HG03571 (cell line): ENCODE data around the gene CLECL1.
"Not testable (repeated sequence)": the region's sequence is repeated elsewhere in the genome, so short reads cannot be mapped to it uniquely, and the experiment has no call there.

Experiments used
- ATAC-seq: cut with Tn5 transposase; IDR thresholded peaks from one replicate; pipeline ENCODE4 v1.9.1; 2021; ENCODE audit not compliant: unreplicated experiment

Gene CLECL1

DNA sequence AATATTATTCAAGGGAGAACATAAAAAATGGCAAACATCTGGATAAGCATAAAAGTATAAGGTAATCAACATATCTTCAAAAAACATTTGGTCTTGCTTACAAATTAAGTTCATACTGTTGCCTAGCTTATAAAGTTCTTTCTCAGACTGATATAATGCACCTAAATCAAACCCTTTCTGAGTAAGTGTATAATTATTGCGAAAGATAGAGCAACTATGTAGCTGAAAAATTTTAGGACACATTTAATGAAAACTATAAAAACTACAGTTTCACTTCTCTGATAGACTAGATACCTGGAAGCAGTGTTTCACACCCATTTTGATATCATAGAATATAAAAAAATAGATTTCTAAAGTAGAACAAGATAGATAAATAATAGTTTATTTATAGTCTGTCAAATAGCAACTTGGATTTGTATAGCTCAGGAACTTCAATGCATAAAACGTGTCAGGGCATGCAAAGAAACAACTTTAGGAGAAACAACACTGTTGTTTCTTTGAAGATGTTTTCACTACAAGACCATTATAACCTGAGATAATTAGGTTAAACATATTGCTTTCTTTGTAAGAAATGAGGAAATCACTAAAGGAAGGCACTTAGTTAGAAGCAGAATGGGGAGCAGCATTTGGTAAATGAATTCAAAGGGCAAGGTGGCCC, 7.6 kb downstream of the CLECL1 start:
- no peak for ATAC-seq

DNA sequence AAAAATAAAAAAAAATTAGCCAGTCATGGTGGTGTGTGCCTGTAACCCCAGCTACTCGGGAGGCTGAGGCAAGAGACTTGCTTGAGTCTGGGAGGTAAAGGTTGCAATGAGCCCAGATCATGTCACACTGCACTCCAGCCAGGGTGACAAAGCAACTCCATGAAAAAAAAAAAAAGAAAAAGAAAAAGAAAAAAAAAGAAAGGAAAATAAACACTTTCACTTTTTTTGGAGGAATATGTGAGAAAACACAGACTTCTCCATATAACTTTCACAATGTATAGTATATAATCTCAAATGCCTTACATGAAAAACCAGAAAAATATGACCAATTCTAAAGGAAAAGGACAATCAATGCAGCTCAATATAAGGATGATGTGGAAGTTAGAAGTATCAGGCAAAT, 8.9 kb downstream of the CLECL1 start:
- no peak for ATAC-seq

DNA sequence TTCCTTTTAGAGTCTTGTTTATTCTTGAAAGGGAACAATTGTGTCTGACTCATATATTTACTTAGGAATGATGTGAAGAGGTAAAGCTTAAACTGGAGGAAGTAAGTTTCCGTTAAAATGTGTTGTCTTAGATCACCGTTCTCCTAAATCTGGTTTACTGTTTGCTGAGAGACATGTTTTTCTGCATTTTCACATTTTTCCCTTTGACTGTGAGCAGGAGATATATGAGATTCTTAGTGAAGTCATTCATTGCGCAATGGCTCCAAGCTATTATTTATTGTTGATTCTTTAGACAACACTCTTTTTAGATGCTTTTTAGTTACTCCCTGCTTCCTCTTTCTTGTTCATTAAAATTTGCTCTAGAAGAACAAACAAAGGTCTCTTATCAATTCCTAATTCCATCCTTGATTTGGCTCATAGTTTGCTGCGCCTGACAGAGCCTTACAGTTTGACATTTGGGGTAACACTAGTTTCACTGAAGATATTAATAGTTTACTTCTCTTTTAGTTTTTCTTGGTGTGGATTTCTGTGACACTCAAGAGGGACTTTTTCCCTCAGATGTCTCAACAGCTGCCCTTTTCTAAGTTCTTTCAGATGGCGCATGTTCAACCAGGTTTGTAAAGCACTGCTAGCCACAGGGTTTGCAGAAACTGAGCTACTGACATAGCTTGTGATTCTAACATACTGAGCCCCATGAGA, 11.4 kb downstream of the CLECL1 start:
- ATAC-seq, result peak; percentile 49

DNA sequence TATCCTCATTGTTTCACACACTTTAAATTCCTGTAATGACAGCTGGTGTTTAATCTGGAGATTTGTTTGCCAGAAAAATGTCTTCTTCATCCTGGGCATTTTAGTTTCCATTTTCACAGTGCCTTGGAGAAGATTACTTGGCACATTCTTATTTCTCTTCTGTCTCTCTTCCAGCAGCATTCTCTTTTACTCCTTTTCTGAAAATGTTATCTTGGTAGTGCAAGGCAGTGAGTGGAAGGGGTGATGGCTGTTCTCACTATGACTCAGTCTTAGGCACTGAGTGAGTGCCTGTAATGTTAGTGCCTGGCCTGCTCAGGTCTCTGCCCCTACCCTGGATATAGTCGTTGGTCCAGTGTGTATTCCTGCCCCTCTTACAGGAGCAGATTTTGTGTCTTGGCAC, 13.1 kb downstream of the CLECL1 start:
- no peak for ATAC-seq

DNA sequence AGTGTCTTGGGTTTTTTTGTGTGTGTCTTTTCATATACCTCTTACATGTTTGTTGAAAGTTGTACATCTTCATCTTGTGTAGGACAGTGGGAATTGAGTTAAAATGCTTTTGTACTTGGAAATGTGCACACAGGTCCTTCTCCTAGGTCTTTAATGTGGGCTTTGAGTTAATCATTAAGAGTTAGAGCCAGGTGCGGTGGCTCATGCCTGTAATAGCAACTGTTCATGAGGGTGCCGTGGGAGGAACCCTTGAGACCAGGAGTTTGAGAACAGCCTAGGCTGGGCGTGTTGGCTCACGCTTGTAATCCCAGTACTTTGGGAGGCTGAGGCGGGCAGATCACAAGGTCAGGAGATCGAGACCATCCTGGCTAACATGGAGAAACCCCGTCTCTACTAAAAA, 13.9 kb downstream of the CLECL1 start:
- ATAC-seq, result no peak

DNA sequence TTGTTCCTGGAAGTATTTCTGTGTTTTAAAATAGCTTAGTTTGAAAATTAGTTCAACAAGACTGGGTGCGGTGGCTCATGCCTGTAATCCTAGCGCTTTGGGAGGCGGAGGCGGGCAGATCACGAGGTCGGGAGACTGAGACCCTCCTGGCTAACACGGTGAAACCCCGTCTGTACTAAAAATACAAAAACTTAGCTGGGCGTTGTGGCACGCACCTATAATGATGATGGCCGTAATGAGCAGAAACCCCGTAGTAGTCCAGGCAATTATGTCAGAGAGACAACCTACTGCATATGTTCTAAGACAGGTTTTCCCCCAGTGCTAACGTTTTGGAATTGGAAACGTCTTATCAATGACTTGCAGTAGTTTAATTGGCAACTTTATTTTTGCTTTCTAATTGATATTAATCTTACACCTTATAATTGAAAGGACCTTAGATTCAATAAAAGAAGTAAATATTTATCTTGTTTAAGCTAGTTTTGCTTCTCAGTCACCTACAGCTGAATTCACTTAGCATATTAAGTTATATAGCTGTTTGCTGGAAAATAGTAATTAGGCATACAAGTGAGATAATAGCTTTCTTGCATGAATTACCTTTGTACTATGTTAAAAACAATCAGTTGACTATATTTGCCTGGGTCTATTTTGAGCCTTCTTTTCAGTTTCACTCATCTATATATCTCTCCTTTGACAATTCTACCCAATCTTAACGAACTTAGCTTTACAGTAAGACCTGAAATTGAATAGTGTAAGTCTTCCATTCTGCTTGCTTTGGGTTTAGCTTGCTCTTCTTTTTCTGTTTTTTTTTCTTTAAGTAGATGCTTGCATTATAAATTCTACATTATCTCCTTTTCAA, 15.6 kb downstream of the CLECL1 start:
- ATAC-seq, result no peak

DNA sequence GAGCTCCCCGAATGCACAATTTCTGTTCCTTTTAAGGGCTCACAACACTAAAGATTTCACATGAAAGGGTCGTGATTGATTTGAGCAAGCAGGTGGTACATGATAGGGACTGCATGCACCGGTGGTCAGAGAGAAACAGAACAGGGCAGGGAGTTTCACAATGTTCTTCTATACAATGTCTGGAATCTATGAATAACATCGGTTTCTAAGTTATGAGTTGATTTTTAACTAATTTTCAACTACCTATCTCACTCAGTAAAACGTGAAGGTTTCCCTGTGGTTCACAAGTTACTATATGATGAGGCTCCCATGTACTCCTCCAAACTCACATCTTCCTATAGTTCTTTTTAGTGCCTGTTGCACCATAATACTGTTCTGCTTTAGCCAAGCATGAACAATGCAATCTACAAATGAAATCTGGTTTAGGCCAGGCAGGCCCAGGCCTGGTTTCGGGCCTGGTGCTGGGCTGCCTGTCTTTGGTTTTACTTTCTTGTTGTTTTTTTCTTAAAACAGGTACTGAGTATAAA, 19.8 kb downstream of the CLECL1 start:
- ATAC-seq, result peak; percentile 70

DNA sequence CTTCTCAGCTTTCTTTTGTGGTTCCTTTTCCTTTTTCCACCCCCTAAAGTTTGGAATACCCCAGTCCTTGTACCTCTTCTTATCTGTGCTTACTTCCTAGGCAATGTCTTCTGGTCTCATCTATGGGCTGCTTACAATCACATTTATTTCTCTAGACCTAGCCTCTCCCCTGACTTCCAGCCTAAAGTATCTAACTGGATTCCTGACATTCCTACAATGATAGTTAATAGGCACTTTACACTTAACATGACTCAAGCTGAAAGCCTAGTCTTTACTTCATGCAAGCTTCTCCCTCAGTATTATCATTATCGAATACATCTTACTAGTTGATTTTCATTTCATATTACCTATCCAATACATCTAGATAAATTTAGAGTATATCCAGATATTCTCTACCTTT, 21.2 kb downstream of the CLECL1 start:
- ATAC-seq, result no peak

DNA sequence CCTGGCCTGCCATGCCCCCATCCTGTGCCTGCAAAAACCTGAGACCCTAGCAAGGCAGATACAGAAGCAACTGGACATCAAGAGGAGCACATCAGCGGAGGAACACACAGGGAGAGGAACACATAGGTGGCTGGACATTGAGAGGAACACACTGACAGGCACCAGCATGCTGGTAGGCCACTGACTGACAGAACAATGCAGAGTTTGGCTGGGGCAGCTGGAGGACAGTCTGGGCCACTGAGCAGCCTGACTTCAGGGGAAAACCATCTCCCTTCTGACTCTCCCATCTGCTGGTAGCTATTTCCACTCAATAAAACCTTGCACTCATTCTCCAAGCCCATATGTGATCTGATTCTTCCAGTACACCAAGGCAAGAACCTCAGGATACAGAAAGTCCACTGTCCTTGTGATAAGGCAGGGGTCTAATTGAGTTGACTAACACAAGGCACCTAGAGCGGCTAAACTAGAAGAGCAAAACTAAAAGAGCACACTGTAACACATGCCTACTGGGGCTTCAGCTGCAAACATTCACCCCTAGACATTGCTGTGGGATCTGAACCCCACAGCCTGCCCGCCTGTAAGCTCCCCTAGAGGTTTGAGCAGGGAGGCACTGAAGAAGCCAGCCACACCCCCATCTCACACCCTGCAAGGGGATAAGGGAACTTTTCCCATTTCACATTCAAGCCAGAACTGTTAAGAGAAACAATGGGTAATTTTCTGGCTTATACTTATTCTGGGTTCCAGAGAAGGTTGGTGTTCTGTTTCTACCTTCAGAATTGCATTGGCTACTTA, 22.1 kb downstream of the CLECL1 start:
- ATAC-seq, result no peak

DNA sequence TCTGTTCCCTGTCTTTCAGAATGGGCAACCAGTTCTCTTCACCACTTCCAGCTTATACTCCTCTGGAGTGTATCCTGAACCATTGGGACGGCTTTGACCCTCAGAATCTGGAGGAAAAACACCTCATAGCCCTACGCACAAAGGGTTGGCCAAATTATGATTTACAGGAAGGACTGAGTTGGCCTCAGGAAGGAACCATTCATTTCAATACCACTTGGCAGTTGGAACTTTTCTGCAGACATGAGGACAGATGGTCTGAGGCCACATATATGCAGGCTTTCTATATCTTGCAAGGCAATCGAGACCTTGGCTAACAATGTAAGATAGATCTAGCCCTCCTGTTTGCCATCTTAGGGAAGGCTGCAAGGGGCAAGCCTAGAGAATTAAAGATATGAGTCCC, 24.0 kb downstream of the CLECL1 start:
- no peak for ATAC-seq

DNA sequence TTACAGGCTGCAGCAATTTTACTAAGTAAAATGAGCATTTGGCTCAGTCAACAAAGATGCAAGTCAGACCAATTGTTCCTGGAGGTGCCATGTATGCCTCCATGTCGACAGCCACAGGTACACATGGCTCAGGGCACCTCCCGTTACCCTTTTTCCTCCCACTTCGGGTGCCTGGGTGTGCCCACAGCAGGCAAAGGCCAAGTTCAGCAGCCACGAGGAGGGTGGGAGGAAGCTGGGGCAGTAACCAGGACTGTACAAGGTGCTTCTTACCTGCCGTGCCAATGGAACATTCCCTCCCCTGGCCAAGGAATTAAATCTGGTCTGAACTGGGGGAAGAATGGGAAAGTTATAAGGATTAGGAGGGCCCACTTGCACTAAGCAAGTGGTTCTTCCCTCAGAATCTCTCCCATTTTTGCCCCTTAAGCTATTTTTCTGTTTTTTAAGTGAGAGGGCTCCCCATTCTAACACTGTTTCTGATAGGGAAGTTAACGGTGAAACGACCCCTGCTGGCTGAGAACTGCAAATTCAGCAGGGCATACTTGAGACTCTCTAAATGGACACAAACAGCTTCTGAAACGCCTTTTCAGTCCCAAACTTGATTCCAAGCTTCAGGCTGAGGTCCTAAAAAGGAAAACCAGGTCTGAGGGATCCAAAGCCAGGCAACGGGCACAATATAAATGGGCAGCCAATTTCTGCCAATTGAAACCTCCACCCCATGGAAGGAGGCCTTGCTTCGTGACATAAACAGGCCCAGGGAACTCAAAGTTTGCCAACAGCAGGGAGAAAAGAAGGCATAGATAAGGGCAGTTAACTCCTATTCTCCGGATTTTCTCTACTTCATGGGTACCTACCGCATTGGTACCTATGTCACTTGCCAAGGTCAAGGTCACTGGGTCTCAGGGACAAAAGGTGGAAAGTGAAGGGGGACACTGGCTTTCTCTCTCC, 24.8 kb downstream of the CLECL1 start:
- ATAC-seq, result no peak

DNA sequence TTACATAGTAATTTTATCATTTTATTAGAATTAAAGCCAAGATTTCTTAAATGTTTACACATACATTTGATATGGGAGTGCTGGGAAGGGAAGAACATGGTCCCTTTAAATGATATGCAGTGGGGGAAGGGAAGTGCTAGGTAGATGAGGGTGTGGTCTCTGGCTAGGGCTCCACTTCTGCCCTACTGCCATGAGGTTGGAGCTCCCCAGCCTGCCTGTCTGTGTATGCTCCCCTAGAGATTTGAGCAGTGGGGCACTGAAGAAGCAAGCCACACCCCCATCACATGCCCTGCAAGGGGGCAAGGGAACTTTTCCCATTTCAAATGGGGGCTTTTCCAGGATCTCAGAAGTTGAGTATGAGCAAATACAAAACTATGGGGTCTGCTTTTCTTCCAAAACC, 25.5 kb downstream of the CLECL1 start:
- ATAC-seq, result no peak

DNA sequence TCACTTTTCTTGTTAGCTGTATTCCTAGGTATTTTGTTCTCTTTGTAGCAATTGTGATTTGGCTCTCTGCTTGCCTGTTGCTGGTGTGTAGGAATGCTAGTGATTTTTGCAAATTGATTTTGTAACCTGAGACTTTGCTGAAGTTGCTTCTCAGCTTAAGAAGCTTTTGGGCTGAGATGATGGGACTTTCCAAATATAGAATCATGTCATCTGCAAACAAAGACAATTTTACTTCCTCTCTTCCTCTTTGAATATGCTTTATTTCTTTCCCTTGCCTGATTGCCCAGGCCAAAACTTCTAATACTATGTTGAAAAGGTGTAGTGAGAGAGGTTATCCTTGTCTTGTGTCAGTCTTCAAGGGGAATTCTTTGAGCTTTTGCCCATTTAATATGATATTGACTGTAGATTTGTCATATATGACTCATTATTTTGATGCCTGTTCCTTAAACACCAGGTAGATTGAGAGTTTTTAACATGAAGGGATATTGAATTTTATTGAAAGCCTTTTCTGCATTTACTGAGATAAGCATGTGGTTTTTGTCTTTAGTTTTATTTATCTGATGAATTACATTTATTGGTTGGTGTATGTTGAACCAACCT, 26.7 kb downstream of the CLECL1 start:
- no peak for ATAC-seq

DNA sequence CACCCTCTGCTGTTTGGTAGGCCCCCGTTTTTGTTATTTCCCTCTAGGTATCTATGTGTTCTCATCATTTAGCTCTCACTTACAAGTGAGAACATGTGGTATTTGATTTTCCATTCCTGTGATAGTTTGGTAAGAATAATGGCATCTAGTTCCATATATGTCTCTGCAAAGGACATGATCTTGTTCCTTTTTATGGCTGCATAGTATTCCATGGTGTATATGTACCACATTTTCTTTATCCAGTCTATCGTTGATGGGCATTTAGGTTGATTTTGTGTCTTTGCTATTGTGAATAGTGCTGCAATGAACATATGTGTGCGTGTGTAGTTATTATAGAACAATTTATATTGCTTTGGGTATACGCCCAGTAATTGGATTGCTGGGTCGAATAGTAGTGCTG, 28.3 kb downstream of the CLECL1 start:
- not testable (repeated sequence) for ATAC-seq

DNA sequence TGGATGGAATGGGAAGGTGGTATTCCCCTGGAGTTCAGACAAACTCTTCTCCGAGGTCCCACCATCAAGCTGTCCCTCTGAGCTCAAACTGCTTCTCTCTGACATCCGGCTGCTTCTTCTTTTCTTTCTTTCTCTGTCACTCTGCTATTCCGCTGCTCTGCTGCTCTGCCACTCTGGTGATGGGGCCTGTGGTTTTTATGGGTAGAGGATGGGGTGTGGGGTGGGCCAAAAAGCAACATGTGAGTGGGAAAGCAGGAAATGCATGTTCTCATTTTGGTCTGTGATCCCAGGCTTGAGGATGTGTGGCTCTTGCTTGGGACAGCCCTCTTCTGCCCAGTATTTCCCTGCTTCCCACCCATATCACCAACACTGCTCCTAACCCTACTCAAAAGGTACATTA, 30.6 kb downstream of the CLECL1 start:
- ATAC-seq, result no peak

DNA sequence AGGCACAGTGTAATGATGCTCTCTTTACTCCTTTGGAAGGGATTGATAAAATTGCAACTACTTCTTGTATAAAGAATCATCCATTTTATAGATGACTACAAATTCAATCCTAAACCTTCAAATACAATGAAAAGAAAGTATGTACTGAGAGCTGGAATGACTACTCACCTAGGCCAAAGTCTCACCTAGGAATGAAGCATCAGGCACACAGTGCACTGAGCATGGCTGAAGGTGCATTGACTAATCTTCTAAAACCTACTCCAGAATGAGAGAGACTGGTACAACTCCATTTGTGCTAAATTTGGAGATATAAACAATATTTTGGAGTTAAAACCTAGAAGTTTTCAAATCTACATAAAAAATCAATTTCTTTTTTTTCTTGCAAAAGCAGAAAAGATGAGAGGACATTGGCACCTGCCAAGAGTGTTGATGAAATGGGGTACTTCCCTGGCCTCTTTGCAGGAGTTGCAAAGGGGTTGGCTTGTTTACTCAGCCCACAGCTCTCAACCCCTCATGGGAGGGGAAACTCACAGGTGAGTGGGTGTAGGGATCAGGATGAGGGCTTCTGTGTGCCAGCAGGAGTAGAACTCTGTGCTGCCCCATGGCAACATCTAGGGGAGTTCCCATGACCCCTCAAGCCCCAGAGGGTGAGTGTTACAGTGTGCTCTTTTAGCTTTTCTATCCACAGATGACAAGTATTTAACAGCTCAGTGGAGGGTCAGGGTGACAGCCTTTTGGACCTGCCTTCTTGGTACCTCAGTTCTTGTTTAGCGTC, 31.3 kb downstream of the CLECL1 start:
- no peak for ATAC-seq

DNA sequence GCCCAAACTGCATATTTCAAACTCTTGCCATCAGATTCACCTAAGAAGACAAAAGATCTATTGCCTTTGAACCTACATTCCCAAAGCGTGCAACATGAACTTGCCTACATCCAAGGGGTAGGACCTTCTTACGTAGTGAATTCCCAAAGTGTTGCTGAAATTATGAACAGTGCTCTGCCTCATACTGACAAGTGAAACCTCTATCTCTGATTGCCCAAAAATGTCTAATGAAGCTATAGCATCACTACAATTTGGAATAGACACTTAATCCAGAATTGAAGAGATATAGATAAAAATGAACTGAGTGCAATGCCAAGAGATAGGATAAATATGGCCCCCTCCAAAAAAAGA, 32.3 kb downstream of the CLECL1 start:
- ATAC-seq, result no peak

DNA sequence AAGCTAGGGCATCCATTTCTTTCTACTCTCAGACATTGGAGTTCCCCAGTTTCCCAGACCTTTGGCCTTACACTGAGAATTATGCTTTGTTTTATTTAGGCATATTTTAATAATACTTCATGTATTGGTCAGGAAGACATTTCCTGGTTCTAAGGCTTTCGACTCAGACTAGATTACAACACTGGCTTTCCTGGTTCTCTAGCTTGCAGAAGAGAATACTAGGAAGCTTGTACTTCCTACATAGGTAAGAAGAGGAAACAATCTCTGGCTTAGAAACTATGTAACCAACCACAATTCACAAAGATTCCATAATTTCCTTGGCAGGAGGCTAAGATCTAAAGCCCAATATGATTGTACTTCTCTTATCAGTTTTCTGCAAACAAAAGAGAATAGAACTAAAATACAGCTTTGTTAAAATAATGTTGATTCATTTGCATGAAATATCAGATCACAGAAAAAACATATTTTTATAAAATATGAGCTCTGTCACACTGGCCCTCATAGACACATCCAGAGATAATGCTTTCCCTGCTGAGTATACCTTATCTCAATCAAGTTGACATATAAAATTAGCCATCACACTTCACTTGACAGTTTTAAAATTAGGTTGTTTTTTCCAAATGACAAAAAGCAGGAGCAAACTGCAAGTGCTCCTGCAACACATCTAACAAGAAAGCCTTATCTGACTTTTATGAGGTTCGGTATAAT, 32.8 kb downstream of the CLECL1 start:
- no peak for ATAC-seq
